ENCODE results near the gene NAA25. TPM values are rescaled to one million over a fixed set of nuclear protein-coding genes. Genes with fewer than 3 reads are reported as not detected.
"Not testable (repeated sequence)": the region's sequence is repeated elsewhere in the genome, so short reads cannot be mapped to it uniquely, and the experiment has no call there.

The NAA25 gene
- total and polyA plus RNA-seq, 9 of the 15 experiments (the other 6 are each of a cell fraction or from before 2014, with no cell fraction given) = 26.6 to 59.6 (median 48.9) TPM

GRCh38 chr12:112009596-112009995 lies 99.0 kb downstream of the NAA25 start:
- 0 out of 3 replicates have a peak overlapping the region, but pooled peaks have one; percentile 4 for H3K27ac ChIP-seq (ENCODE audit: extremely low read depth, low read depth, low read length)

More at GRCh38 chr12:112009596-112009995, 99.0 kb downstream of the NAA25 start:
- H3K9ac ChIP-seq (ENCODE audit: insufficient read depth in 1 of 2, low read depth in 2 of 2, low read length in 2 of 2); H3K9me1 ChIP-seq (ENCODE audit: control insufficient read depth, insufficient read depth, low read length); H3K27me3 ChIP-seq (ENCODE audit: control insufficient read depth in 2 of 2, insufficient read depth in 2 of 2, low read length in 2 of 2); H4K20me1 ChIP-seq (replicated peaks; ENCODE audit: control insufficient read depth, insufficient read depth, low read length); H3K4me3 ChIP-seq; H3K4me2 ChIP-seq (ENCODE audit: insufficient read depth, low read length); FAIRE-seq; H3K9me3 ChIP-seq (replicated peaks; ENCODE audit: control insufficient read depth, insufficient read depth, low read depth, low read length); DNase-seq (ENCODE audit: extremely low read depth in 1 of 4, low spot score in 3 of 4); BruUV-seq (replicated peaks); intact Hi-C loops (cut with micrococcal nuclease); CTCF ChIA-PET (ENCODE audit: low intra/inter-chr PET ratio); ATAC-seq; H2AFZ ChIP-seq (ENCODE audit: low read depth, low read length): not testable (repeated sequence)
- POLR2A ChIA-PET = interaction anchor here (0.6 to 1.8 kb wide), 8 partner anchors 9 to 1133 kb away, joined by 3 to 10 read pairs (median 4); no protein-coding TSS in a partner anchor
- 36% methylated on average over 3 of the region's 3 CpGs for WGBS (ENCODE audit: insufficient coverage, low coverage, missing lambda C conversion rate)
- Histone ChIP-seq H3K4me1 (replicated peaks in 1 of 2; ENCODE audit: control insufficient read depth in 2 of 2, insufficient read depth in 2 of 2, low read length in 2 of 2) (peaks cover 39 to 45% of the 10 kb centered on the region in 2 experiments; a peak in 4 of 5 replicates), H3K79me2 (ENCODE audit: control insufficient read depth, insufficient read depth, low read length) (peaks cover 54% of the 10 kb centered on the region), H3K36me3 (ENCODE audit: control insufficient read depth, insufficient read depth, low read length) (peaks cover 12% of the 10 kb centered on the region; the same call in 2 of the 3 replicates)
- in situ Hi-C loops (cut with MboI) = loop anchor here (5.0 kb wide), 1 partner anchor 57 kb away; no protein-coding TSS in a partner anchor
- TF ChIP-seq HMBOX1 (IDR thresholded peaks at IDR 0.05) = peak; percentile 52
- TF ChIP-seq MLLT1 (IDR thresholded peaks at IDR 0.05) = 0 out of 4 replicates have a peak, but pooled peaks of 1 of the 2 experiments have one; percentile 19
- peak; percentile 15 for TF ChIP-seq POLR2B (IDR thresholded peaks at IDR 0.05; ENCODE audit: low read depth, partially characterized antibody)
